H1 (cell line): Measurements from ENCODE around the gene THSD1. TPM values are rescaled to one million over a fixed set of nuclear protein-coding genes. Genes with fewer than 3 reads are reported as not detected.

ENCODE experiments used
- BCL11A ChIP-seq, 2 experiments: IDR thresholded peaks; one replicate each; pipeline ENCODE4 v1.6.1; 2011; ENCODE audit warnings: low read depth in 2 of 2, low read length in 2 of 2, mild to moderate bottlenecking in 2 of 2
- CEBPB ChIP-seq: IDR thresholded peaks from 2 replicates; pipeline ENCODE4 v1.6.1; 2012; ENCODE audit warnings: low read depth, low read length
- CHD7 ChIP-seq: fragments of 300-600 bp; sonication (generic); IDR thresholded peaks from 2 replicates; pipeline ENCODE4 v1.7.1; 2012; ENCODE audit warnings: low read length, moderate library complexity, mild to moderate bottlenecking, inconsistent platforms; ENCODE audit not compliant: insufficient replicate concordance
- FOSL1 ChIP-seq: IDR thresholded peaks from 2 replicates; pipeline ENCODE4 v1.6.1; 2011; ENCODE audit warnings: mild to moderate bottlenecking, low read depth, low read length, moderate library complexity; ENCODE audit not compliant: insufficient read depth
- HDAC2 ChIP-seq, 2 experiments: fragments of 300-600 bp in 1 of 2; sonication (generic) in 1 of 2; IDR thresholded peaks; 2 replicates each; pipeline ENCODE4 v1.6.1; 2011 to 2012; ENCODE audit warnings: low read depth in 2 of 2, low read length in 2 of 2, mild to moderate bottlenecking in 2 of 2, moderate library complexity in 2 of 2, borderline replicate concordance in 1 of 2, inconsistent platforms in 1 of 2
- JUND ChIP-seq: IDR thresholded peaks from 2 replicates; pipeline ENCODE4 v1.6.1; 2011; ENCODE audit warnings: mild to moderate bottlenecking, improper control_type of control experiment, low read length
- MAX ChIP-seq: IDR thresholded peaks from 2 replicates; pipeline ENCODE4 v1.6.1; 2012; ENCODE audit warnings: inconsistent platforms
- RNF2 ChIP-seq: fragments of 200-900, 300-1000 bp; sonication (generic); IDR thresholded peaks from 2 replicates; pipeline ENCODE4 v1.7.1; 2016; ENCODE audit warnings: borderline replicate concordance, low read depth, mild to moderate bottlenecking, antibody characterized with exemption, low read length; ENCODE audit not compliant: poor library complexity, severe bottlenecking; ENCODE audit errors: missing control alignments
- RXRA ChIP-seq: IDR thresholded peaks from 2 replicates; pipeline ENCODE4 v1.6.1; 2011; ENCODE audit warnings: low read depth, mild to moderate bottlenecking, low read length, moderate library complexity; ENCODE audit not compliant: insufficient read depth
- SUZ12 ChIP-seq: fragments of 200-600 bp; sonication (generic); IDR thresholded peaks from 2 replicates; pipeline ENCODE4 v1.6.1; 2012; ENCODE audit warnings: mild to moderate bottlenecking, inconsistent platforms, low read length, moderate library complexity, mixed read lengths
- TBP ChIP-seq: IDR thresholded peaks from 2 replicates; pipeline ENCODE4 v1.6.1; 2011; ENCODE audit warnings: low read depth, low read length, improper control_type of control experiment
- polyA plus RNA-seq, 7 experiments: library from polyadenylated mRNA; depleted of rRNA in 3 of 7; stranded (reverse) in 5 of 7; unstranded in 2 of 7; fragments of >200 nt in 5 of 7; fragments of 200-250 nt in 2 of 7; gene quantifications; 1 replicate in 5 of 7; 2 replicates in 1 of 7; 4 replicates in 1 of 7; pipeline versions ENCODE4 v1.2.1 to v1.2.3, GENCODE V29; 2011 to 2013; ENCODE audit warnings: missing spikeins in 2 of 7, mixed read lengths in 2 of 7
- total RNA-seq: library from RNA; stranded (reverse); fragmentation: NEBNext Ultra II Directional; extraction: Animal tissue kit (Norgen Biotek cat#: 25700); gene quantifications from 2 replicates; pipeline ENCODE4 v1.2.1, GENCODE V29; 2021

Gene THSD1
- total and polyA plus RNA-seq, 2 of the 8 experiments (the other 6 are each of a cell fraction or from before 2014, with no cell fraction given), result 0.17 to 0.35 TPM

DNA sequence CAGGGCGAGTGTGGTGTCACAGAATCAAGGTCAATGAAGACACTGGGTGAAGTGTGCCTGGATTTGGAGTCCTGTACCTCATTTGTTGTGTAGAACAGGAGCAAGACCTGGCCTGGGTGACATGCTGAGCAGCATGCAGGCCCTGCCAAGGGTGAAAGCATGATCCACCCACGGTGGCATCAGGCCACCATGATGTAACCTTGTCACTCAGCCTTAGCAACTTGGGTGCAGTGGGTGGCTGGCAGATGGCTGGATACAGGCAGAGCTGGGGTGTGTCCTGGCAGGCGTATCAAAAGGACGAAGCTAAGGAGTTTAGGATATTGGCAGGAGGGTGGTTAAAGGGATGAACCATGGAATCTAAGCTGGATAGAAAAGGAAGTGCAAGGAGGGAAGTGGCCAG lies 10.3 kb downstream of the THSD1 start (continued):
- TF ChIP-seq CHD7 (no peak), CEBPB (no peak), RXRA (no peak), MAX (no peak), RNF2 (no peak), FOSL1 (no peak), TBP (no peak), SUZ12 (no peak), JUND (no peak), BCL11A (IDR thresholded peaks at IDR 0.05; ENCODE audit: low read depth in 2 of 2, low read length in 2 of 2) (no peak), HDAC2 (IDR thresholded peaks at IDR 0.05; ENCODE audit: borderline replicate concordance in 1 of 2, low read depth in 2 of 2, low read length in 2 of 2) (no peak)
